Retinal pigment epithelial cell (primary cell): Measurements from ENCODE around the gene HOXD12.

Experiments used
- DNase-seq: peaks from one replicate; pipeline ENCODE4 v3.0.0-alpha.2; 2010; ENCODE audit warnings: low read depth
- H3K4me3 ChIP-seq: 2 replicates; pipeline ENCODE4 v1.5.1; 2011; ENCODE audit warnings: mild to moderate bottlenecking, low read length, control low read depth, moderate library complexity
- TF ChIP-seq, protein P1 (sequence below): conservative IDR thresholded peaks from 2 replicates; pipeline ENCODE4 v1.5.1; 2011; ENCODE audit warnings: low read depth, low read length, control low read depth, inconsistent platforms

The HOXD12 gene, protein sequence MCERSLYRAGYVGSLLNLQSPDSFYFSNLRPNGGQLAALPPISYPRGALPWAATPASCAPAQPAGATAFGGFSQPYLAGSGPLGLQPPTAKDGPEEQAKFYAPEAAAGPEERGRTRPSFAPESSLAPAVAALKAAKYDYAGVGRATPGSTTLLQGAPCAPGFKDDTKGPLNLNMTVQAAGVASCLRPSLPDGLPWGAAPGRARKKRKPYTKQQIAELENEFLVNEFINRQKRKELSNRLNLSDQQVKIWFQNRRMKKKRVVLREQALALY

DNA sequence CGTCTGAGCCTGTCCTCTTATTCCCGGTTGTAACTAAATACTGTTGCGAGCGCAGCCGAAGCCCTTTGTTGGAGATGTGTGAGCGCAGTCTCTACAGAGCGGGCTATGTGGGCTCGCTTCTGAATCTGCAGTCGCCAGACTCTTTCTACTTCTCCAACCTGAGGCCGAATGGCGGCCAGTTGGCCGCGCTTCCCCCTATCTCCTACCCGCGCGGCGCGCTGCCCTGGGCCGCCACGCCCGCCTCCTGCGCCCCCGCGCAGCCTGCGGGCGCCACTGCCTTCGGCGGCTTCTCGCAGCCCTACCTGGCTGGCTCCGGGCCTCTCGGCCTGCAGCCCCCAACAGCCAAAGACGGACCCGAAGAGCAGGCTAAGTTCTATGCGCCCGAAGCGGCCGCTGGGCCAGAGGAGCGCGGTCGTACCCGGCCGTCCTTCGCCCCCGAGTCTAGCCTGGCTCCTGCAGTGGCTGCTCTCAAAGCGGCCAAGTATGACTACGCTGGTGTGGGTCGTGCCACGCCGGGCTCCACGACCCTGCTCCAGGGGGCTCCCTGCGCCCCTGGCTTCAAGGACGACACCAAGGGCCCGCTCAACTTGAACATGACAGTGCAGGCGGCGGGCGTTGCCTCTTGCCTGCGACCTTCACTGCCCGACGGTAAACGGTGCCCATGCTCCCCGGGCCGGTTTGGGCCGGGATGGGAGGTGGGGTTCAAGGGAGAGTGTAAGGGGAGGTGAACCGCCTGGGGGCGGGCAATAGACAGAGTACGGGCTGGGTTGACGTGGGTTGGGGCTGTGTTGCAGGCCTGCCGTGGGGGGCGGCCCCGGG is at the start of gene HOXD12:
Gene HOXD12 (plus strand): TSS at position 68 of the 819 bp plus-strand sequence. CDS start 7 bp downstream, at position 75.
- TF ChIP-seq, protein P1, sequence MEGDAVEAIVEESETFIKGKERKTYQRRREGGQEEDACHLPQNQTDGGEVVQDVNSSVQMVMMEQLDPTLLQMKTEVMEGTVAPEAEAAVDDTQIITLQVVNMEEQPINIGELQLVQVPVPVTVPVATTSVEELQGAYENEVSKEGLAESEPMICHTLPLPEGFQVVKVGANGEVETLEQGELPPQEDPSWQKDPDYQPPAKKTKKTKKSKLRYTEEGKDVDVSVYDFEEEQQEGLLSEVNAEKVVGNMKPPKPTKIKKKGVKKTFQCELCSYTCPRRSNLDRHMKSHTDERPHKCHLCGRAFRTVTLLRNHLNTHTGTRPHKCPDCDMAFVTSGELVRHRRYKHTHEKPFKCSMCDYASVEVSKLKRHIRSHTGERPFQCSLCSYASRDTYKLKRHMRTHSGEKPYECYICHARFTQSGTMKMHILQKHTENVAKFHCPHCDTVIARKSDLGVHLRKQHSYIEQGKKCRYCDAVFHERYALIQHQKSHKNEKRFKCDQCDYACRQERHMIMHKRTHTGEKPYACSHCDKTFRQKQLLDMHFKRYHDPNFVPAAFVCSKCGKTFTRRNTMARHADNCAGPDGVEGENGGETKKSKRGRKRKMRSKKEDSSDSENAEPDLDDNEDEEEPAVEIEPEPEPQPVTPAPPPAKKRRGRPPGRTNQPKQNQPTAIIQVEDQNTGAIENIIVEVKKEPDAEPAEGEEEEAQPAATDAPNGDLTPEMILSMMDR, result no peak
- DNase-seq, result no peak
- H3K4me3 ChIP-seq, result no peak within 1 kb of the TSS

DNA sequence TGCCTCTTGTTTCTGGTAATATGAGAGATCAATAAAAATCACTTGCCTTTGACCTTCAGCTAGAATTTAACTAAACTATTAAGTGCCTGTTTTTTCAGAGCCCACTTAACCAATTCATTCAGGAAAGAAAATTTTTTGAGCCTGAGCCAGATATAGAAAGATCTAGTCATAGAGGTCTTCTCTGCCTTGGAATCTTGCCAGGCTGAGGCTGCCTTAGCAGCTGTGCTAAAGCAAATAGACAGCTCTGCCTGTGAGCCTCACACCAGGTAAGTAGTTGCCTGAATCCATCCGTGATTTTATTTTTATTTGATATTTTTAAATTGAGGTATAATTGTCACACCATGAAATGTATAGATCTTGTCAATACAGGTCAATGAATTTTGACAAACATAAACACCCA is 43.2 kb upstream of the HOXD12 start:
- TF ChIP-seq, protein P1, result no peak
- H3K4me3 ChIP-seq, result no peak overlapping the region
- no peak for DNase-seq

DNA sequence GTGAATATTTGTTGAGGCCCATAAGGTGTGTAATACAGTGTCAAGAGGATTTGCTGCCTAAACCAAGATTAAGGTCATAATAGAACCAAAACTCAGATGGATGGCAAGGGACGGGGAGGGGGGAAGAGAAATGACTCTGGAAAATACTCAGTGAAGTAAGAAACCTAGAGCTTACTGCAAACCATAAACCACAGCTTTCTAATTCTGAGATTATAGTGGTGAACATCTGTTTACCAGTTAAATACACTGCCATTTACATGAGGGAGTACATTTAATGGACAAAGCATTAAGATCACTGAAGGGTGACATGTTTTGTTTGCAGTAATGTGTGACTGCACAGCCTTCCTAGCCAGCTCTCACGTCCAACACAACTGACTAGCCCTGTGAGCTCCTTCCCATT is 35.6 kb upstream of the HOXD12 start:
- TF ChIP-seq, protein P1, result no peak

DNA sequence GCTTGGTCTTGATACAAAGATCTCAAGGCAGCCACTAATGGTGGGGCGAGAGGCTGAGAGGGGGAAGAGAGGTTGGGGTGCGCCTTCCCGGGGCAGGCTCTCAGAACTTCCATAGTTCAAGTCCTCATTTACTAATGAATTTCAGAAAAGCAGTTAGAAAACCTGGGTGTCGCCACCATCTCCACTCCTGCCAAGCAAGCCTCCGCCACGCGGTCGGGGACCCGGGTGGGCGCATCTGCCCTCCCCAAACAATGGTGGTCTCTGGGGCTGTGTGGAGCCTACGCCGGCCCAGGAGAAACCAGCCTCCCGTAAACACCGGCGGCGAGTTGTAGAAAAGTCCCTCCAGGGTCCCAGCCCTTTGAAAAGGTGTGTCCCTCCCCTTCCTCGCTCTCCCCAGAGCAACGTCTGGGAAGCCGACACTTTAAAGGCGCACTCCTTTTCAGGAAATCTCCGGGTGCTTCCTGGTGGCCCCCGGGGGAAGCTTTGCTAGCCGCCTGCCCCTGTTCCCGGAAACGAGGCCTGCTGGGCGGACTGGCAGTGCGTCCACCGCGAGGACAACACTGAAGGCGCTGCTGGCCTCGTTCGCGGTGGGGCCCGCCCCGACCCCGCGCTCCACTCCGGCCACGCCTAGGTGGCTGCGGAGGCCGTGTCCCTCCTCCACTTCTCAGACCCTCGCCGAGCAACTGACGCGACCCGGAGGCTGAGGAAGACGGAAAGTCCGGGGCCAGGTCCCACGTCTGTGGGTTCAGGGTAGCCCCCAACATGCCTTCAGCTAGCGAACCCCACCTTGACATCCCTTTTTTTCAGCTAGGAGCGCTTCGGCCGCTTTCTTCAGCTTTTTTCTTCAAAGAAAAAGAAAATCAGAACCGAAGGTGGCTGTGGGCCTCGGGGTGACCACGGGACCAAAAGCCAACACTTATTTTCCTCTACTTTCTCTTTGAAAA is 32.7 kb upstream of the HOXD12 start:
- no peak for DNase-seq
- no peak overlapping the region for H3K4me3 ChIP-seq
- TF ChIP-seq, protein P1, result no peak

More for the DNA sequence above, 35.6 kb upstream of the HOXD12 start:
- H3K4me3 ChIP-seq, result no peak overlapping the region
- no peak for DNase-seq

DNA sequence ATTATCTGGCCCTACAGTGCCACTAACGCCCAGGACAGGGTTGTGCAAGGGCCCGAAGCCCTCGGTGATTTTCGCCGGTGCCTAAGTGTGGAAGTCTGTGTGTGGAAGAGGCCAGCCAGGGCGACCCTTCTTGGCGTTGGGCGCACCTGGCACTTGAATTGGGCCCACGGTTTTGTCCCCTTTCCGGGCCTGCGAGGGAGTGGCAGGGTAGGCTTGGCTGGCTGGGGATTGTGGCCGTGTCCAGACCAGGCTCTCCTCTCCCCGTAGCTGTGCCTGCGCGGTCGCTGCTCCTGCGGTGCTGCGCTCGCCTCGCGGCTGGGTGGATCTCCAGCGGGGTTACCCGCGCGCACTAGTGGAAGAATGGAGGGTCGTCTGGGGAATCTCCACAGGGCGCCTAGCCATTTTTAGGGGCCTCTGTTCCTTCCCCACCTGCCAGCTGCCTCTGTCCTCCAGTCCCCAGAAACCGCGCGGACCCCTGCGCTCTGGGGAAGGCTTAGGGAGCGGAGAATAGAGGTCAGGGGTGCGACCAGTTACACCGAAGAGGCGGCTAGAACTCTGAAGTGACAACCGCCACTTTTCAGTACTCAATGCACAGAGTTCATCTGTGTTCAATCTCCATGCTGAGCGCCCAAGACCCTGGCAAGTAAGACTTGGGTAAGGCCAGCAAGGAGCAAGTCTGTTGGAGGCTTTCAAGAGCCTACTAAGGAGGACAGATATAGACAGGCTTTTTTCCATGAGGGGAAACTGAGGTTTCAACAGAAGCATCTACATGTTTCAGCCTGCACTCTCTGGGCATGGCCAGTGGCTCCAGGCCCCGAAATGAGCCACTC is 31.8 kb upstream of the HOXD12 start:
- TF ChIP-seq, protein P1, result no peak
- H3K4me3 ChIP-seq, result no peak overlapping the region
- DNase-seq, result no peak

DNA sequence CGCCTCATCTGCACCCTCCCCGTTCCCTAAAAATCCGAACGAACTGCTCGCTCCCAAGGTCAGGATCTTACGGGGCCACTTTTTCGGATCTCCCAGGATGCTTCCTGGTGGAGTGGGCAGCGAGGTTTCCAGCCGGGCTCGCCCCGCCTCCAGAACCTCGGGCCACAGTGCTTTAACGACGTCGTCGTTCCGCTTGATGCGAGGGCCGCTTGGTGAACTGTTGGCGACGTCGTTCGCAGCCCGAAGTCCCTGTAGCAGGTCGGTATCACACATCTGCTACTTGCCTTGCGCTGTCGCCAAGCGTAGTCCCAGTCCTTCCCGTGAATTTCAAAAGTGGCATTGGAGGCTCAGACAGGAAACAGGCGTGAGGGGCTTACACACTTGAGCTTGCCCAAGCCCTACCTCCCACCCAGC is 31.2 kb upstream of the HOXD12 start:
- DNase-seq, result no peak
- no peak overlapping the region for H3K4me3 ChIP-seq
- TF ChIP-seq, protein P1, result no peak
